H1 (cell line): ENCODE results near the gene INHA. TPM values are rescaled to one million over a fixed set of nuclear protein-coding genes. Genes with fewer than 3 reads are reported as not detected.

Experiments used
- ASH2L ChIP-seq: fragments of 200-600, 300-600 bp; sonication (generic); IDR thresholded peaks from one replicate; pipeline ENCODE4 v1.7.1; 2017; ENCODE audit warnings: low read length
- CBX5 ChIP-seq: fragments of 300-800, 300-1000 bp; sonication (generic); IDR thresholded peaks from 2 replicates; pipeline ENCODE4 v1.7.1; 2016; ENCODE audit warnings: antibody characterized with exemption, low read length, low read depth
- CBX8 ChIP-seq: fragments of 300-800, 300-1000 bp; sonication (generic); IDR thresholded peaks from 2 replicates; pipeline ENCODE4 v1.7.1; 2016; ENCODE audit warnings: low read depth, low read length, borderline replicate concordance
- CHD1 ChIP-seq: IDR thresholded peaks from 2 replicates; pipeline ENCODE4 v1.6.1; 2012; ENCODE audit warnings: low read depth, low read length, improper control_type of control experiment
- EGR1 ChIP-seq: IDR thresholded peaks from 2 replicates; pipeline ENCODE4 v1.6.1; 2011; ENCODE audit warnings: low read depth, low read length, borderline replicate concordance
- EP300 ChIP-seq, 2 experiments: IDR thresholded peaks; 1 replicate in 1 of 2; 2 replicates in 1 of 2; pipeline ENCODE4 v1.6.1; 2011 to 2012; ENCODE audit warnings: low read depth in 2 of 2, low read length in 2 of 2, mild to moderate bottlenecking in 2 of 2, borderline replicate concordance in 1 of 2, inconsistent platforms in 1 of 2, moderate library complexity in 1 of 2
- GABPA ChIP-seq: IDR thresholded peaks from 2 replicates; pipeline ENCODE4 v1.6.1; 2011; ENCODE audit warnings: mild to moderate bottlenecking, low read length, moderate library complexity, borderline replicate concordance; ENCODE audit not compliant: insufficient read depth
- HDAC2 ChIP-seq, 2 experiments: fragments of 300-600 bp in 1 of 2; sonication (generic) in 1 of 2; IDR thresholded peaks; 2 replicates each; pipeline ENCODE4 v1.6.1; 2011 to 2012; ENCODE audit warnings: low read depth in 2 of 2, low read length in 2 of 2, mild to moderate bottlenecking in 2 of 2, moderate library complexity in 2 of 2, borderline replicate concordance in 1 of 2, inconsistent platforms in 1 of 2
- JUN ChIP-seq: IDR thresholded peaks from 2 replicates; pipeline ENCODE4 v1.6.1; 2011; ENCODE audit warnings: low read depth, mild to moderate bottlenecking, improper control_type of control experiment, low read length
- KDM1A ChIP-seq: fragments of 200-600, 300-600 bp; sonication (generic); IDR thresholded peaks from 2 replicates; pipeline ENCODE4 v1.7.1; 2016; ENCODE audit warnings: mild to moderate bottlenecking, low read length, borderline replicate concordance
- MAFK ChIP-seq: IDR thresholded peaks from 2 replicates; pipeline ENCODE4 v1.6.1; 2012; ENCODE audit warnings: low read depth, mild to moderate bottlenecking, improper control_type of control experiment, low read length
- PHF8 ChIP-seq: fragments of 200-600 bp; sonication (generic); conservative IDR thresholded peaks from 2 replicates; pipeline ENCODE4 v1.7.1; 2012; ENCODE audit warnings: low read depth, mild to moderate bottlenecking, inconsistent platforms, low read length, moderate library complexity
- POLR2A ChIP-seq, 2 experiments: IDR thresholded peaks; 1 replicate in 1 of 2; 2 replicates in 1 of 2; pipeline ENCODE4 v1.6.1; 2011; ENCODE audit warnings: low read depth in 2 of 2, low read length in 2 of 2, mild to moderate bottlenecking in 2 of 2; ENCODE audit errors: control extremely low read depth in 1 of 2
- RAD21 ChIP-seq, 2 experiments: IDR thresholded peaks in 1 of 2; conservative IDR thresholded peaks in 1 of 2; 2 replicates each; pipeline ENCODE4 v1.6.1; 2011; ENCODE audit warnings: low read depth in 2 of 2, low read length in 2 of 2, improper control_type of control experiment in 1 of 2, inconsistent platforms in 1 of 2, mild to moderate bottlenecking in 1 of 2, moderate library complexity in 1 of 2
- RBBP5 ChIP-seq: IDR thresholded peaks from 2 replicates; pipeline ENCODE4 v1.7.1; 2012; ENCODE audit warnings: low read depth, mild to moderate bottlenecking, inconsistent platforms, low read length, moderate library complexity, borderline replicate concordance
- RFX5 ChIP-seq: IDR thresholded peaks from 2 replicates; pipeline ENCODE4 v1.6.1; 2011; ENCODE audit warnings: low read depth, low read length, improper control_type of control experiment, borderline replicate concordance
- SAP30 ChIP-seq: fragments of 300-600 bp; sonication (generic); IDR thresholded peaks from 2 replicates; pipeline ENCODE4 v1.7.1; 2012; ENCODE audit warnings: low read length, moderate library complexity, mild to moderate bottlenecking, inconsistent platforms; ENCODE audit not compliant: insufficient read depth, insufficient replicate concordance
- SIRT6 ChIP-seq: IDR thresholded peaks from one replicate; pipeline ENCODE4 v1.7.1; 2012; ENCODE audit warnings: low read length, inconsistent platforms
- SP1 ChIP-seq: IDR thresholded peaks from 2 replicates; pipeline ENCODE4 v1.6.1; 2011; ENCODE audit warnings: low read depth, low read length
- SP4 ChIP-seq: IDR thresholded peaks from 2 replicates; pipeline ENCODE4 v1.6.1; 2012; ENCODE audit warnings: low read length, inconsistent platforms
- TAF1 ChIP-seq: IDR thresholded peaks from 2 replicates; pipeline ENCODE4 v1.6.1; 2011; ENCODE audit warnings: mild to moderate bottlenecking, low read depth, low read length
- TBP ChIP-seq: IDR thresholded peaks from 2 replicates; pipeline ENCODE4 v1.6.1; 2011; ENCODE audit warnings: low read depth, low read length, improper control_type of control experiment
- ZNF274 ChIP-seq: IDR thresholded peaks from 2 replicates; pipeline ENCODE4 v1.7.0; 2012; ENCODE audit warnings: low read length, borderline replicate concordance; ENCODE audit errors: extremely low read depth
- polyA plus RNA-seq, 7 experiments: library from polyadenylated mRNA; depleted of rRNA in 3 of 7; stranded (reverse) in 5 of 7; unstranded in 2 of 7; fragments of >200 nt in 5 of 7; fragments of 200-250 nt in 2 of 7; gene quantifications; 1 replicate in 5 of 7; 2 replicates in 1 of 7; 4 replicates in 1 of 7; pipeline versions ENCODE4 v1.2.1 to v1.2.3, GENCODE V29; 2011 to 2013; ENCODE audit warnings: missing spikeins in 2 of 7, mixed read lengths in 2 of 7
- total RNA-seq: library from RNA; stranded (reverse); fragmentation: NEBNext Ultra II Directional; extraction: Animal tissue kit (Norgen Biotek cat#: 25700); gene quantifications from 2 replicates; pipeline ENCODE4 v1.2.1, GENCODE V29; 2021

The INHA gene
- total and polyA plus RNA-seq, 2 of the 8 experiments (the other 6 are each of a cell fraction or from before 2014, with no cell fraction given) = 0.65 to 2.7 TPM

GRCh38 chr2:219552382-219553167 lies 19.5 kb upstream of the INHA start (continued):
- TF ChIP-seq RFX5 = no peak
- TF ChIP-seq CHD1 = no peak
- TF ChIP-seq HDAC2 (IDR thresholded peaks at IDR 0.05; ENCODE audit: borderline replicate concordance in 1 of 2, low read depth in 2 of 2, low read length in 2 of 2) = 0 out of 4 replicates have a peak, but pooled peaks of 1 of the 2 experiments have one; percentile 24
- no peak for TF ChIP-seq TBP
- TF ChIP-seq ASH2L = peak; percentile 28
- TF ChIP-seq ZNF274 = no peak
- TF ChIP-seq SP4 = peak; percentile 96
- TF ChIP-seq CBX8 = no peak
- TF ChIP-seq RBBP5 = no peak; the same call in 1 of the 2 replicates
- TF ChIP-seq GABPA = no peak
- TF ChIP-seq POLR2A (IDR thresholded peaks at IDR 0.05; ENCODE audit: control extremely low read depth in 1 of 2, low read depth in 2 of 2, low read length in 2 of 2) = peak in 1 of 2 experiments; percentile 80; a peak in 2 of 3 replicates
- no peak for TF ChIP-seq EGR1
- TF ChIP-seq TAF1 = no peak
- peak; percentile 50; the same call in 1 of the 2 replicates for TF ChIP-seq PHF8
- no peak for TF ChIP-seq CBX5
- no peak for TF ChIP-seq RAD21 (IDR thresholded peaks at IDR 0.05 in 1 of 2, conservative IDR thresholded peaks at IDR 0.05 in 1 of 2; ENCODE audit: low read depth in 2 of 2, low read length in 2 of 2)
- no peak for TF ChIP-seq SAP30
- TF ChIP-seq JUN = no peak
- TF ChIP-seq SIRT6 = no peak
- peak; percentile 80 for TF ChIP-seq SP1
- no peak for TF ChIP-seq EP300 (IDR thresholded peaks at IDR 0.05; ENCODE audit: borderline replicate concordance in 1 of 2, low read depth in 2 of 2, low read length in 2 of 2)
- TF ChIP-seq MAFK = no peak
- 0 out of 2 replicates have a peak, but pooled peaks have one; percentile 15 for TF ChIP-seq KDM1A
